DOHH2 (cell line): Measurements from ENCODE around the gene GLRX.

Source experiments
- EZH2phosphoT487 ChIP-seq: fragments of 200-600 bp; sonication (generic); IDR thresholded peaks from 2 replicates; pipeline ENCODE4 v1.6.1; 2017; ENCODE audit warnings: borderline replicate concordance, mild to moderate bottlenecking, antibody characterized with exemption, low read length, moderate library complexity, mixed read lengths
- TF ChIP-seq, protein P1 (sequence below): fragments of 200-600 bp; sonication (generic); IDR thresholded peaks from one replicate; pipeline ENCODE4 v1.5.1; 2014; ENCODE audit warnings: antibody characterized with exemption, mild to moderate bottlenecking, low read depth, low read length; ENCODE audit not compliant: poor library complexity, severe bottlenecking

DNA sequence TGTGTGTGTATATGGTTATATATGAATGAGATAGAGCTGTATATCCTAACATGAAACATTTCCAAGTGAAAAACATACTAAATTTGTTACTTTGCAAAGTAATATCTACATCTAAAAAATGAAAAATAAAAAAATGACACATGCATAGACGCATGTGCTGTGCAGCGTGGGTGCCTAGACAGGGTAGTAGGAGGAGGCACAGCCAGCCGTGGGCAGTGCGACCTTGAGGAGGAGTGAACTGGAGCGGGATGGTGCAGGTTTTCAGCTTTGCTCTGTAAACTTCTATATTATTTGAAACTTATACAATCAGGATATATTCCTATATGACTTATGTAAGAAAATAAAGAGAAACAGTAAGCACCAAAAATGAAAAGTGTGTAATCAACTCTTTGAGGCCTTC lies 15.0 kb upstream of the GLRX start:
- TF ChIP-seq, protein P1, sequence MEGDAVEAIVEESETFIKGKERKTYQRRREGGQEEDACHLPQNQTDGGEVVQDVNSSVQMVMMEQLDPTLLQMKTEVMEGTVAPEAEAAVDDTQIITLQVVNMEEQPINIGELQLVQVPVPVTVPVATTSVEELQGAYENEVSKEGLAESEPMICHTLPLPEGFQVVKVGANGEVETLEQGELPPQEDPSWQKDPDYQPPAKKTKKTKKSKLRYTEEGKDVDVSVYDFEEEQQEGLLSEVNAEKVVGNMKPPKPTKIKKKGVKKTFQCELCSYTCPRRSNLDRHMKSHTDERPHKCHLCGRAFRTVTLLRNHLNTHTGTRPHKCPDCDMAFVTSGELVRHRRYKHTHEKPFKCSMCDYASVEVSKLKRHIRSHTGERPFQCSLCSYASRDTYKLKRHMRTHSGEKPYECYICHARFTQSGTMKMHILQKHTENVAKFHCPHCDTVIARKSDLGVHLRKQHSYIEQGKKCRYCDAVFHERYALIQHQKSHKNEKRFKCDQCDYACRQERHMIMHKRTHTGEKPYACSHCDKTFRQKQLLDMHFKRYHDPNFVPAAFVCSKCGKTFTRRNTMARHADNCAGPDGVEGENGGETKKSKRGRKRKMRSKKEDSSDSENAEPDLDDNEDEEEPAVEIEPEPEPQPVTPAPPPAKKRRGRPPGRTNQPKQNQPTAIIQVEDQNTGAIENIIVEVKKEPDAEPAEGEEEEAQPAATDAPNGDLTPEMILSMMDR, result no peak
- TF ChIP-seq EZH2phosphoT487, result no peak
